Measurements from ENCODE around the gene ANKRD33B. TPM values are rescaled to one million over a fixed set of nuclear protein-coding genes. Genes with fewer than 3 reads are reported as not detected.

The ANKRD33B gene
- total and polyA plus RNA-seq, 9 of the 15 experiments (the other 6 are each of a cell fraction or from before 2014, with no cell fraction given): 0.10 to 1.7 (median 0.40) TPM

- ATAC-seq (no peak), FAIRE-seq (no peak), DNase-seq (ENCODE audit: extremely low read depth in 1 of 4, low spot score in 3 of 4) (no peak)
- H3K27ac ChIP-seq (ENCODE audit: extremely low read depth, low read depth, low read length): no peak overlapping the region
- no peak overlapping the region for H3K9ac ChIP-seq (ENCODE audit: insufficient read depth in 1 of 2, low read depth in 2 of 2, low read length in 2 of 2)
- H3K9me1 ChIP-seq (ENCODE audit: control insufficient read depth, insufficient read depth, low read length): peaks cover 7% of the 10 kb centered on the region
- CTCF ChIA-PET (ENCODE audit: low intra/inter-chr PET ratio): no interaction called here
- peaks cover 5% of the 10 kb centered on the region; the same call in 1 of the 2 replicates for H4K20me1 ChIP-seq (replicated peaks; ENCODE audit: control insufficient read depth, insufficient read depth, low read length)
- intact Hi-C loops (cut with micrococcal nuclease): no loop called here
- no peaks in the 10 kb centered on the region for H3K36me3 ChIP-seq (ENCODE audit: control insufficient read depth, insufficient read depth, low read length)
- 54% methylated on average over 42 of the region's 60 CpGs for WGBS (ENCODE audit: insufficient coverage, low coverage, missing lambda C conversion rate)
- POLR2A ChIA-PET: no interaction called here
- no TSS peak for BruUV-seq (replicated peaks)
- H3K27me3 ChIP-seq (ENCODE audit: control insufficient read depth in 2 of 2, insufficient read depth in 2 of 2, low read length in 2 of 2): peaks cover 46 to 70% of the 10 kb centered on the region in 2 experiments
- peaks cover 0 to 2% of the 10 kb centered on the region in 2 experiments; a peak in 1 of 5 replicates for H3K4me1 ChIP-seq (replicated peaks in 1 of 2; ENCODE audit: control insufficient read depth in 2 of 2, insufficient read depth in 2 of 2, low read length in 2 of 2)
- no peak overlapping the region for H3K4me2 ChIP-seq (ENCODE audit: insufficient read depth, low read length)
- H2AFZ ChIP-seq (ENCODE audit: low read depth, low read length): no peak overlapping the region
- H3K9me3 ChIP-seq (replicated peaks; ENCODE audit: control insufficient read depth, insufficient read depth, low read depth, low read length): no peaks in the 10 kb centered on the region
- H3K4me3 ChIP-seq: no peak overlapping the region
- in situ Hi-C loops (cut with MboI): no loop called here
- H3K79me2 ChIP-seq (ENCODE audit: control insufficient read depth, insufficient read depth, low read length): no peaks in the 10 kb centered on the region
- TF ChIP-seq ZBTB9 (CRISPR knock-in tag; IDR thresholded peaks at IDR 0.05): no peak
- TF ChIP-seq ZNF212 (CRISPR knock-in tag; IDR thresholded peaks at IDR 0.05): no peak
- no peak for TF ChIP-seq ZBTB33 (CRISPR knock-in tag; IDR thresholded peaks at IDR 0.05)
- TF ChIP-seq AFF4 (CRISPR knock-in tag; IDR thresholded peaks at IDR 0.05): no peak
- TF ChIP-seq BCL6 (CRISPR knock-in tag; IDR thresholded peaks at IDR 0.05): no peak
- no peak for TF ChIP-seq XRCC5 (IDR thresholded peaks at IDR 0.05; ENCODE audit: low read depth, low read length)
- no peak for TF ChIP-seq POLR2H (tag; IDR thresholded peaks at IDR 0.05; ENCODE audit: low read depth)
- TF ChIP-seq RFX7 (CRISPR knock-in tag; IDR thresholded peaks at IDR 0.05): no peak
- TF ChIP-seq HMGXB4 (CRISPR knock-in tag; IDR thresholded peaks at IDR 0.05): no peak
- TF ChIP-seq ERF (CRISPR knock-in tag; IDR thresholded peaks at IDR 0.05): no peak
- no peak for TF ChIP-seq MED1 (CRISPR knock-in tag; IDR thresholded peaks at IDR 0.05; ENCODE audit: borderline replicate concordance)
- TF ChIP-seq BRD4 (IDR thresholded peaks at IDR 0.05): no peak
Measured at GRCh38 chr5:10648806-10649665, 85.2 kb downstream of the ANKRD33B start.

Data from K562 (cell line).